NCI-H2196 (cell line): Measurements from ENCODE around the gene OLFM3.

ENCODE experiments used
- DNase-seq: peaks from one replicate; lab custom pipeline; 2025; ENCODE audit not compliant: unreplicated experiment; lab: John Stamatoyannopoulos, UW

OLFM3 gene

DNA sequence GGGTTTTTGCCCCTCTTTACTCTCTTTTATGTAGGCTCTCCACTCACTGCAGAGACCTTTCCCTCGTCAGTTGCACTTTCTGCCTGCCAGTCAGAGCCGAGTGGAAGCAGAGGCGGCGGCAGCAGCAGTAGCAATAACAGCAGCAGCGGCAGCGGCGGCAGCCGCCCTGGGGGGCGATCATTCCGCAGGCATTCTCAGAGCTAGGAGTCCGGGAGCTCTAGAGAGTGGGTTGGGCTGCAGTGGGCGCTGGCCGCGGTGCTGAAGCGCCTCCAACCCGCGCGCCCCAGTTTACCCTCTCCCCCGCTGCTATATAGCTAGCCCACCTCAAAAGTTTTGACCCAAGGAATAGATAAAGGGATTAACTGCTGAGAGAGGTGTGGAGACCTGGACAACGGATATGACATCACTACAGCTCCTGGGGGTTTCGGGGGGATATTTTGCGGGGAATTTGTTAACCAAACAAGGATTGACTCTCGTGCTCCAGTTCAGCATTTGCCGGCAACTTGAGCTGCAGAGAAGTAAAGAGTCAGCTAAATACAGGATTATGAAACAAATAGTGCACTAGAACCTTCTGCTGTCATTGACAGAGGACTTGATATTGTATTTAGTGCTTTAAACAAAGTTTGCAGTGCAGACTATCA is at the start of gene OLFM3:
TSS of gene OLFM3 (minus strand) at position 102 of the 641 bp plus-strand sequence.
- DNase-seq: no peak

DNA sequence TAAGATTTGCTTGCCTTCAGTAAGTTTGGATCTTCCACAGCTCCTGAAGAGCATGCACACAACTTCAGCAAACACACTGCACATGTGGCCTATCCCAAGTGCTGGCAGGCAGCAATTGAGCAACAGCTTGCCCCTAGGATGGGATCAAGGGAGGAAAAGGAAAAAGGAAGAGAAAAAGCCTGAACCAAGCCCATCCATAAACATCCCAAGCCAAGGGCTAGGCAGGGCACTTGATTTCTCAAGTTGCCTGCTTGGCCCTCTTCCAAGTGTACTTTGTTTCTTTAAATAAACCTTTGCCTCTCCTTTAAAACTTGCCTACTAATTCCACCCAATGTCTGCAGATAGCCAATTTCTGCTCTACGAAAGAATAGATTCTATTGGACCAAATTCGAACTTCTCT is 49.0 kb upstream of the OLFM3 start:
- no peak for DNase-seq

DNA sequence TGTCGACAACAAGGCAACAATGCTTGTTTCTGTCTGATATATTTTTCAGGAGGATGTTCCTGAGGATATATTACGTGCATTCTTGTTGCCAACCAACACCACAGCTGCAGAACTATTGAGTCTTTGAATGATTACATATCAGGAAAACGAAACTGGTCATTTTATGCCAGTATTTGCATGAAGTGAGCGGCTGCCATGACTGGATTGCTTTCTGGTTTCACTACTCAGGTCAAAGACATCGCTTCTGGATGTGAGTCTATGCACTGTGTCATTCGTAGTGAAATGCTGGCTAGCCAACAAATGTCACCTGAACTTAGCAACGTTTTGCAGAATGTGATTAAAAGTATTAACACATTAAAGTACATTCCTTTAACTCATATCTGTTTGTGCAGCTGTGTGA is 35.8 kb upstream of the OLFM3 start:
- DNase-seq: no peak

DNA sequence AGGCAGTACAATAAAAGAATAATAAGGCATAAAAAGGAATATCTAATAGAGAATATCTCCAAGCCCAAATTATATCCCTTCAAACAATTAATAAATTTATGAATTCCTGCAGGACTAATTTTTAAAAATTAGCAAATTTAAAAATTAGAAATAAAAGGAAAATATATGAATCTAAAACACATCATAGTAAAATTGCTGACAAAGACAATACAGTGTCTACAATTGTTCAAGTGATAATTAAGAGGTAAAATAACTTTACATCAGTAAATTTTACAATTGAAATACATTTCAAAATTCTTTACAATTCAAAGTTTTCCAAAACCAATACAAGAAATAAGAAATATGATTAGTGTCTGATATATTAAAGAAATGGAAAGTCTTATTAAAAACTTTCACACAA is 22.8 kb upstream of the OLFM3 start:
- DNase-seq: no peak

DNA sequence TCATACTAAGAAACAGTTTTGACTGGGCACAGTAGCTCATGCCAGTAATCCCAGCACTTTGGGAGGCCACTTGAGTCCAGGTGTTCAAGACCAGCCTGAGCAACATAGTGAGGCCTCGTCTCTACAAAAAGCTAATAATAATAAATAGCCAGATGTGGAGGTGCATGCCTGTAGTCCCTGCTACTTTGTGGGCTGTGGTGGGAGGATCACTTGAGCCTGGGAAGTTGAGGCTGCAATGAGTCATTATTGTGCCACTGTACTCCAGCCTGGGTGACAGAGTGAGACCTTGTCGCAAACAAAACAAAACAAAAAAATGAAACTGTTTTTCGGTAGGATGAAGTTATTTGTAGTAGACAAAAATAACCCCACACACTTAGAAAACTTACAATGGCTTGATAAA is 19.0 kb upstream of the OLFM3 start:
- no peak for DNase-seq

DNA sequence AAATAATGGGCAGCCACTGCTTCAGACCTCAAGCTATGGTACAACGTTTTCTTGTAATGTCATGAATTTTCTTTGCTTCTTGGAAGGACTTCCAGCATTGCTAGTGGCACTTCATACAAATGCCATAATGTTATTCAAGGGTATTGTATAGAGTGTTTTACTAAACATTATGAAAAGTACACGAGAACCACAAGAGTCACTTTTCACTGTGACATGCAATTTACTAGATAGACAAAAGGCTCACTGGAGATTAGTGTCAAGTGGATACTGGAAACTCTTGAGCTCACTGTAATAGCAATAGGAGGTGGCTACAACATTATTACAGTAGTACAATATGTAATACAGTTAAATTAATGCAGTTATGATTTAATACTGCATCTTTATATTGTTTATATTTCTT is 5.3 kb upstream of the OLFM3 start:
- no peak for DNase-seq

DNA sequence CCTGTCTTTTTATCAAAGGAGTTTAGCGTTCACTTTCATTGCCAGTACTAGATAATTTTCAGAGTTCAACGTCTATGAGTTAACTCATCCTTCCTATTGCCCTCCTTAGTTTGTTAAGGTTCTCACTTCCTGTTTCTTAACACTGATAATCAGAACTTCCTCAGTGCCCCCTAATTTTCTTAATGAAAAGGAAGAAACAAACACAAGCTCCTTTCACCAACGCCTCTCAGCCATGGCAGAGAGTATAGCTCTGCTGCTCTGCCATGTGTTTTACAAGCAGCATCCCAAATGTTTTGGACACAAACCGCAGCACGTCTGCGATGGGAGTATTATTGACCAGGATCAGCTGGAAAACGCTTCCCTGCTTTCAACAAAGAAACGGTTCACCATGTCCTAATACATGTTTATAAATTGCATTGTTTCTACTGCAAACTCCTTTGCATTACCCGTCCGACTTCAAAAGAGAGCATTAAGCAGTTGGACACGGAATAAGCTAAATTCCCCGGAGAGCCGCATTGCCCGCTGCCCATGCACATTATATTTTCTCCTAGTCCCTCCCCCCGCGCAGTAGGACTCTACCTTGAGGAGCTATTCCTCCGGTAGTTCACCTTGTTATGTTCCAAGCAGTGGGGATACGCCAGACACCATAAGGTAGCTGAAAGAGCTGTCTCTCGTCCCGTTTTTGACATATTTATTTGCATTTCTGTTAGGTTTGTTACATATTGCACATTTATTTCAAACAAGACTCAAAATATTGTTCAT is 561 bp downstream of the OLFM3 start:
- DNase-seq: no peak

DNA sequence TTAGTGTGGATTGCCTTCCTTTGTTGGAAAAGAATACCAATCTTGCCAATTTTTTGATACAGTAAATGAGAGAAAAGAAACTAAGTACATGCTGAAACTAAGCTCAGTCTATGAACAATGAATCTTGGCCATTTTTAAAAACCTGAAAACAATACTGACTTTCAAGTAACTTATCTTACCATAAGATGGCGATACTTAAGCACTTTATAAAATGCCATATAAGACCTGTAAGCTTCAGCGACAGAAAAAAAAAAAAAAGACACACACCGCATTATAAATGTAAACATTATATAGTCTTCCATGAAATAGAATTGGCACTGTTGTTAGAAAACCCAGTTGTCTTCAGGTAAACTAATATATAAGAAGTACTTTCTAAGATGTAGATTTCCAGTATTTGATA is 3.0 kb downstream of the OLFM3 start:
- no peak for DNase-seq

DNA sequence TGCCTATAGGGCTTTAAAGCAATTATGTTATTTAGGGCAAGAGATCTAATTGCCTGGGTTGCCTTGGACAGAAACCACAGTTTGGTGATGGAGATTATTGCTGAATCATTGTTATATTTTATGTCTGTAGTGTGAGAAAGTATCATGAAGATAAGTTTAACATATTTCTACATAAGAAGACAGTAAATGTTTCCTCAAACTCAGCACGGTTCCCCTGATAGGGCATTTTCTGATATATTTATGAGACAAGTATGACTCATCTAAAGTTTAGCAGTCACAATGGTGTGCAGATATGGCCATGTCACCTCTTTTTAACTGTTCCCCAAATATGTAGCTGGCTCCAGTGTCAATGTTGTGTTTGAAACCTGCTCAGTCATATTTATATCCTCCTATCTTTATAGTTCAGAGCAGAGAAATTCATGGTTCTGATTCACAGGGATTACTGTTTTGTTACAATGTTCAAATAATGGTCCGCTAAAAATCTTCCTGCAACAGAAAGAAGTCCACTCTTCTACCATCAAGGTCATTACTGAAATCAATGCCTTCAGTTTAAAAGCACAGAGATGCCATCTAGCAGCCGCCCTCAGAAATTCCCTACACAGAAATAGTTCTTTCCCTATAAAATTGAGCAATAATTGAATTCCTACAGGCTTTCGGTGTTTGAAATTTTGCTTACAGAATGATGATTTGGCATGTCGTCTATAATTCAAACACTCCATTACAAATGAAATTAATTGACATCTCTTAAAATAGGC is 3.7 kb downstream of the OLFM3 start:
- no peak for DNase-seq

DNA sequence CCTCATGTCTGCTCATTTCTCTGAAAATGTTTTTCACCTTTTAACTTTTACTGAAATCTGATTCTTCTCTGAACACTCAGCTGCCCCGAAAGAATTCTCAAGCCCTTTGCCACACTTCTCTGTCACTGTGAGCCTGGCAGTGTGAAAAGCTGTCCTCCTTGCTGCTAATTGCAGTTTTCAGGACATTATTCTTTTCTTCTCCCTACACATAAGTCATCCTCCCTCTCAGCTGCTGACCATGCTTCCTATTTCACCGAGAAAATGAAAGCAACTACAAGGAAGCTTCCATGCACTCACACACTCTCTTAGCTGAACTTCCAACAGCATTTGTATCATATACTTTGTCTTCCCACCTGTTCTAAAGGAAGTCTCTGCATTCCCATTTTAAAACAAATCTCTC is 15.8 kb downstream of the OLFM3 start:
- no peak for DNase-seq

DNA sequence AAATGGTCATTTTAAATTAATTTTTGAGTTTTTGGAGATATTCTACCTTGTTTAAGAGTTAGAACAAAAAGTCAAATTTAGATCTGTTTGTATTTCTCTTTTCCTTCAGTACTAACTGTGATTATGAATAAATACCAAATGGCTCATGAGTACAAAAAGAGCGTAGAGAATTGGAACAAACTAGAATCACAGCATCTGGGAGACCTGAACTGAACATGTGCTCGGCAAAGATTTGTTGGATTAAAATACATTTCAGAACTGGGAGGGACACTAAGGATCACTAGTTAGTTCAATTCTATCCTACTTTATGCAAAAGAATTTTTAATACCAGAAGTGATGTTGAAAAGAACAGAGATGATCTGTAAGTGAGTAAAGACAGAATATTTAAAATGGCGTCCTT is 19.5 kb downstream of the OLFM3 start:
- DNase-seq: no peak

DNA sequence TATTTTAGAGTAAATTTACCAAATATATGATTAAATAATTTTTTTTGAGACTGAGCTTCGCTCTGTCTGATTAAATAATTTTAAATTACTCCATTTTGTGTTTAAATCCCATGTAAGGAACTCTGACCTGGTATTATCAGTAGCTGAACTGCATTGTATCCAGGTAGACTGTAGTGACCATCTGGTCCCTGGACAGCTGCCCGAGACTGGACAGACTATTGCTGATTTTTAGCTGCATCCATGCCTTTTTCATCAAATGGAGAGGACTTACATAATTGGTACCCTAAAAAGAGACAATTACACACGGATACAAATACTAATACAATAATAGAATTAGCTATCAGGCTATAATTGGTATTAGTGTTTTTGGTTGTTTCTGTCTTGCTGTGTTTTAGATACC is 20.6 kb downstream of the OLFM3 start:
- no peak for DNase-seq

DNA sequence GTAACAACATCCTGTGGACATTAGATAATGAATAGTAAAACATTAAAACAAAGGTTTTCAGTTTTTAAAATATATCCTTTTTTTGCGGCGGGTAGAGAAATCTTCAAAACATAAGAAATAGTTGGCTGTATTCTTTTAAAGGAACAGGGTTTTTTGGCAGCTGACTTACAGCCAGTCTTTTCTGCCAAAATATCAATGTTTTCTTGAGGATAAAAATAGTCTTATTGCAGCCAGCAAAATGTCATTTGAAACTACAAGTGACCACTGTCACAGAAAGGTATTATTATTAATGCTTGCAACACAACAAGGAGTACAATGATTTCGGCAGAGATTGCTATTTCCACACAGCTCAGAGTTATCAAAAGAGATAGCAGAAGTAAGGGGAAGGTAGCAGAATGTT is 21.4 kb downstream of the OLFM3 start:
- no peak for DNase-seq

DNA sequence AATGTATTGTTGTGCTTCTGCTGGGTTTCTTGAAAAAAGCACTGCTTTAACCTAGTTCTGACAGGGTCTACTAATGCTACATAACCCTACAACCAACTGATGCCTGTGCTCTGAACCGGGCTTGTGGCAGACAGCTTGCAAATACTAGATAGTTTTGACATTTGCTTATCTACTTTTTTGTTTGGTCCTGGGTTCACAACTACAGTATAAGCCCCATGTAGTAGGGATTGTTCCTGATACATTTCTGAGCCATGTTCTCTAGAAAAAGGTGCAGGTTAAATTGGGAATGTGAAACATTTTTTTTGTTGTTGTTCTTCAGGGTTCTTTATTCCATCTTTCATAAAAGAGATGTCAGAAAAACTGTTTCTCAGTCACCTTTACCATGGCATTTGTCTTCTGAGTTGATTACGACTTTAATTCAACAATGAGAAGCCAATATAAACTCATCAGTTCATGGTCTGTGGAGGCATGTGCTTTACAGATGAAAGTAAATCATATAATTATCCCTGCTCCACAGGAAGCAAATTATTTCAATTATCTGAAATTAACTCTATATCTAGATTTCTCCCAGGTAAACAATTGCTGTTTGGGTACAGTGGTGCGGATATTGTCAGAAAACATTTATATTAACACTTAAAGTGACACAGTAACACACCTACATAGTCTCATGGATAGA is 22.0 kb downstream of the OLFM3 start:
- no peak for DNase-seq

DNA sequence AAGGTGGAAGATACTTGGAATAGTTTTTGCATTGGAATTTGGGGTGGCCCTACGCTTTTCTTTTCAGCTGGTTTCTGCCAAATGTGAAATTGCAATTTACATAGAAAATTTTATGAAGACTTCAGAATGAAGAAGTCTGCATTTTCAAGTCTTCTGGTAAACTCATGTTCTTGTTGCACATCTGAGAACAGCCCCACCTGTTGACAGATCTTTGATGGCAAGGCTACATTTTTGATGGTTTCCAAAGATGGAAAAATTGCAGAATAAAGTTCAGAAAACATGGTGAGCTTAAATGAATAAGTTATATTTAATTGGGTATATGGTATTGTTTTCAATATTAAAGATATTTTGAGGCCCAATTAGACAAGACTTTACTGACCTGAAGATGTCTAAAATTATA is 25.4 kb downstream of the OLFM3 start:
- DNase-seq: no peak

DNA sequence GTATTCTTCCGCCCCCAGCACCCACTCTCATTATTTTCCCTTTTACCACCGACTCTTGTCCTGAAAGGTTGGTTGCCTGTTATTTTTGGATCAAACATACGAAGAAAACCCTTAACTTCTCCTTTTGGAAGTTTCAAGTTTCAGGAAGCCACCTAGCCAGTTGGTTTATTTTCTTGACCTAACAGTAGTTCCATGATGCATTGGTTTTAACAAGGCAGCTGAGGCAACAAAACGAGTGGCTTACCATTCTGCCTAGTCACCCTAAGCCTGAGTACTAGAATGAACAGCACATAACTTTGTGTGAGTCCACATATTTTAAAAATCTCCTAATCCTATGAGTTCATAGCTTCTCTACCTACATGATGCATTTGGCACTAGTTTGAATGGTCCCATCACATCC is 28.9 kb downstream of the OLFM3 start:
- DNase-seq: no peak

DNA sequence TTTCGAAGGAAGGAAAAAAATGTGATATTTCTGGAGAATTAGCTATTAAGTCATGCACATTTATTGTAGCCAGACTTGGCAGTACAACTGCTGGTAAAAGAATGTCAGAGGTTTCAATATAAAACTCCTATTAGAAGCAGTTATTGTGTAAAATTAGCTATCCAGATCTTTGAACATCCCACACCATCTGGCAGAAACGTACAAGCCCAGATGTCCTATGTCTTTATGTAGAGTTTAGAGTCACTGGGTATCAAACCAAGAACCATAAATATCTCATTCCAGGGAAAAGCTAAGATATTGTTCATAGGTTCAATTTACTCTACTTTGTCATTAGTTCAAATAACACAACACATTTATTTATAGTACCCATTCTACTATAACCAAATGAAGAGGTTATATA is 31.4 kb downstream of the OLFM3 start:
- DNase-seq: no peak

DNA sequence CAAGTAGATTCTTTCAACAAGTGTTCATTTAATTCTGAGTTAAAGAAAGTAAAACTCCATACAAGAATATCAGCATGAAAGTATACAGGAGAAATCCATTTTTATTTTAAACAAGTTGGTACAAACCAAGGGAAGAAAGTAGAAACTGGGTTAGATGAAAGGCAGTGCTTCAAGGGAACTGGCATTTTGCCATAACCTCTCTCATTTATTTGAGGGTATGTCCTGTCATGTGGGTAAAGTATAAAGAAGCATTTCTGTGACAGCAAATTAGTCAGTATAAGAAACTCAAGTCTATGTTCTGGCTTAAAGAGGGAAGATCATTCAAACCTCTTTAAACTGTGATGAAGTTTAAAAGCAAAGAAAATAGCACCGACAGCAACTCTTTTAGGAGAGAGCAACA is 32.0 kb downstream of the OLFM3 start:
- DNase-seq: no peak

DNA sequence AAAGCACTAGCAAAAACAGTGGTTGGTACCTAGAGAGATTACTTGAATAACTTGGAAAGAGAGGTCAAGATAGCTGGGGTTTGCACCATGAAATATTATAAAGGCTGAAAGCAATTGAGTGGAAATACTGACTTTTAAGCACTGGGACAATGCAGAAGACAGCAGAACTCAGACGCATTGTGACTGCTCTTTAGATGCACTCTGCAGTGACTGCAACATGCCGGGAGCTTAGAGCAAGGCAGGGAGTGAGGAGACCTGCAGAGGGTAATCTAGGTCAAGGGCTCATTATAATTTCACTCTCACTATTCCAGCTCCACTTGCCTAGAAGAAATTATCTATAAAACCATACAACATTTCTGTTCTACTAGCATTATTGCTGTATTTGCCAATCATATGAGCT is 36.6 kb downstream of the OLFM3 start:
- DNase-seq: no peak

DNA sequence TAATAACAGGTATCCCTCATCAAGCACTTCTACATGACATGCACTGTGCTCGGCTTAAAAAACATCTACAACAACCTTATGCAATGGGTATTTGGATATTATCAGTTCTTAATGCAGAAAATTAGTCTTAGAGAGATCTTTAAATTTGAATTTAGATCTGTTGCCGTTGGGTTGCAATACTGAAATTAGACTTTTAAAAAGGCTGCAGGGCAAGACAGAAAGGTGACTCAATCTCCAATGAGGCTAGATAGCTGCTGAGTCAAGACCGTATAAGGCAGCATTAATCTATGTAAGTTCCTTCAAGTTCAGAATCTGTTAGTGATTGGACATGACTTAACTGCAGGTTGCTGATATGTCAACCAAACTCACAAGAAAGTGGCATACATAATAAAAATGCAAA is 37.3 kb downstream of the OLFM3 start:
- DNase-seq: no peak

DNA sequence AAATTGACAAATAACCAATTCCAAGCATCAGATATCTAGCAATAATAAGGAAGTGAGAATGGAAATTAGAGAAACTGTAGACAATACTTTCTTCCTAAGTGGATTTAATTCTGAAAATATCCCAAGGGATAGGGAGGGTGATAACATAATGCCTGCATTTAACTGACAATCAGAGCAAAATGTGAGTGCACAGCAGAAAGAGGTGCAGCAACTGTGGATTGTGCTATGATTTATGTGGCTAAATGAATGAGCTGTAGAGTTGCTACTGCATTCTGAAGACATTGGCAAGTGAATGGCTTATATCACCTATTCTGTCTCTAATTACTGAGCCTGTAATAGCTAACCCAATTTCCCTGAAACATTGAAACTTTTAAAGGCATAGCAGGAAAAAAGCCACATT is 39.0 kb downstream of the OLFM3 start:
- DNase-seq: no peak

DNA sequence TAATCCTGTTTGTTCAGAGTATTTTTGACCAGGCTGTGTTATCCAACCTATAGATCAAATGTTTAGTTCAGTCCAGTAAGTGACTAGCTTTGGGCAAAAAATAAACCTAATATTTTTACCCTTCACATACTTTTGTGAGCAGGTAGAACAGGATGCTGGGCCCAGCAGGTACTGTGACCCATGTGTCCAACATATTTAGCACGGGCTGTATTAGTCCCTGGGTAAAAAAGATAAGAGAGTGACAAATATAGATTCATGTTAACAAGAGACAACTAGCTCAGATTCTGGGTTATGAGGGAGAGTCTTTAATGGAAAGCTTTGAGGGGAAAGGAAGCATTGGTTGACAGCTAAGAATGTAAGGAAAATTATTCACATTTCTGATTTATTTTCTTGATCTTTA is 43.1 kb downstream of the OLFM3 start:
- no peak for DNase-seq
